Measurements from ENCODE around the gene TCHP. TPM values are rescaled to one million over a fixed set of nuclear protein-coding genes. Genes with fewer than 3 reads are reported as not detected.
"Not testable (repeated sequence)": the region's sequence is repeated elsewhere in the genome, so short reads cannot be mapped to it uniquely, and the experiment has no call there.

TCHP gene
- total RNA-seq, 2 donors from 2014 or later: 9.3 to 13.8 TPM

- intact Hi-C loops (cut with DNase I): no loop called here
- no peak for DNase-seq (ENCODE audit: low spot score)
These were observed 3.0 kb upstream of the TCHP start for GRCh38 chr12:109897029-109897428.

GRCh38 chr12:109899345-109899744 lies 729 bp upstream of the TCHP start:
- intact Hi-C loops (cut with DNase I); DNase-seq (ENCODE audit: low spot score): not testable (repeated sequence)

DNA sequence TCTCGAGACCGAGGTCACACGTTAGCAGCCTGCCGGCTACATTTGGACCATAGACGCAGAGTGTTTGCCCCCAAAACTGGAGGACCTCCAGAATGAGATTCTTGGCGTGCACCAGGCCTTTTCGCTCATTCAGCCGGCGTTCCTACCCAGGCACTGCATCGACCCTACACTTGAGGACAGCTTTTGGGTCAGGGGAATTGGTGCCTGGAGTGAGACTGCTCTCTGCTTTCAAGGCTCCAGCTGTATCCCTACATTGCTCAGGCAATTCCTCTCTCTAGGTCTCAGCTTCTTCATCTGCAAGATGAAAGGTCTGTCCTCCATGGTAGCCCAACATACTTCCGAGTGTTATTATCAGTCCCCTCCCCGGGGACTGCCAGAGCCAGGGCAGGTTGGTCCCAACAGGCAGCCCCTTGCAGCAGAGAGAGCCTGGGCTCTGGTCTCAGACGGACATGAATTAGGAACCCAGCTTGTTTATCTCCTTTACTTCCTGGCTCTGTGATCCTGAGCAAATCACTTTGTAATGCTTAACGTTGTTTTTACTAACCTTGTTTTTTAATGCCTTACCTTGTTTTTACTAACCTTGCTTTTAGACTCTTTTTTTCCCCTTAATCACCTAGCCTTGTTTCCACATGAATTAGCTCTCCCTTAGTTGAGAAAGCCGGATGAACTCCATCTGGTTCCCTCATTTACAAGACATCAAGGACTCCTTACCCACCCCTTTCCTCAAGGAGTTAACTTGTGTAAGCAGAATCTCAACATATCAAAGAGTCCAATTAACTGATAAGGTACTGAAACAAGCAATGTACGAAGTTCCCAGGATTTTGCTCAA lies 892 bp downstream of the TCHP start:
- intact Hi-C loops (cut with DNase I): no loop called here
- no peak for DNase-seq (ENCODE audit: low spot score)

GRCh38 chr12:109902891-109903418 lies 2.9 kb downstream of the TCHP start:
- no peak for DNase-seq (ENCODE audit: low spot score)
- intact Hi-C loops (cut with DNase I): no loop called here

DNA sequence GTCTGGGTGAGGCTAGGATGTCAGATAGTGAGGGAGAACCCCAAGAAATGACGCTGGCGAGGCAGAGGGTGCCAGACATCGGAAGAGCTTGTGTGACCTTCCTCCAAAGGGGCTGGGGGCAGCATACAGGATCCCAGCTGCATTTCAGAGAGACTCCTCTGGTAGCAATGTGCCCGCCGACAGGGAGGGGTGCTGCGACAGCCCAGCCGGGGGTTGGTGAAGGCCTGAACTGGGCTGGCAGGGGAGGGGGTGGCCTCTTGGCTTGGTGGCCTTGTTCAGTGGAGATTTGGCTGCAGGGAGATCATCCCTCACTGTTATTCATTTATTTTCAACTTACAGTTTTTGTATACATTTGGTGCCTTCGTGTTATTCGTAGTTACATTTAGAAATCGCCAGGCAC lies 5.2 kb downstream of the TCHP start:
- intact Hi-C loops (cut with DNase I): no loop called here

GRCh38 chr12:109910254-109910968 lies 10.3 kb downstream of the TCHP start:
- intact Hi-C loops (cut with DNase I): no loop called here
- DNase-seq (ENCODE audit: low spot score): no peak

More for the DNA sequence above, 5.2 kb downstream of the TCHP start:
- DNase-seq (ENCODE audit: low spot score): no peak

DNA sequence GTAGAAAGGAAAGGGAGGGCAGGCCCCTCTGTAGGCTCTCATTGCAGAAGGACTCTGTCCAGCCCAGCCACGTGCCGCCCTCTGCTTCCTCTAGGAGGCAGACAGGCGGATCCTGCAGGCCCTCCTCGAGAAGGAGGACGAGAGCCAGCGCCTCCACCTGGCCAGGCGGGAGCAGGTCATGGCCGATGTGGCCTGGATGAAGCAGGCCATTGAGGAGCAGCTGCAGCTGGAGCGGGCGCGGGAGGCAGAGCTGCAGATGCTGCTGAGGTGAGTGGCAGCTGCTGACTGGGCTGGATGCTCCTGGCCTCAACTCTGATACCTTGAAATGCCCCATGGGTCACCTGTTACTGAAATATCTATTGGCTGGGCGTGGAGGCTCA lies 10.9 kb downstream of the TCHP start:
- DNase-seq (ENCODE audit: low spot score): no peak
- intact Hi-C loops (cut with DNase I): no loop called here

DNA sequence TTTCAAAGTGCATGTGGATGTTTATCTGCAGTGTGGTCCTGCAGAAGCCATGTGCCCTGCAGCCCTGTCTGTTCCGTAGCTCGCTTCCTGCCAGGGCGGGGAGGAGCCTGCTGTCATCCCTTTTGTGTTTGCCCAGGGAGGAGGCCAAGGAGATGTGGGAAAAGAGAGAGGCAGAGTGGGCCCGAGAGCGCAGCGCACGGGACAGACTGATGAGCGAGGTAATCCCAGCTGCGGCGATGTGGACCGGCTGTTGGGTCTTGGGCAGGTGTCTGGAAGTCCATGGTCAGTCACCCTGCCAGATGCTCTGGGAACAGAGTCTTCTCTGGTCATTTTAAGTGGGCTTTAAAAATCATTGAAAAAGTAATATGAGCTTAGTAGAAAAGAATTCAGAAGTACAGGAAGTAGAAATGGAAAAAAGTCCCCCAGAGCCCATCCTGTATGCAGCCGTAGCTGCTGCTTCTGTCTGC lies 12.8 kb downstream of the TCHP start:
- no peak for DNase-seq (ENCODE audit: low spot score)
- intact Hi-C loops (cut with DNase I): no loop called here

DNA sequence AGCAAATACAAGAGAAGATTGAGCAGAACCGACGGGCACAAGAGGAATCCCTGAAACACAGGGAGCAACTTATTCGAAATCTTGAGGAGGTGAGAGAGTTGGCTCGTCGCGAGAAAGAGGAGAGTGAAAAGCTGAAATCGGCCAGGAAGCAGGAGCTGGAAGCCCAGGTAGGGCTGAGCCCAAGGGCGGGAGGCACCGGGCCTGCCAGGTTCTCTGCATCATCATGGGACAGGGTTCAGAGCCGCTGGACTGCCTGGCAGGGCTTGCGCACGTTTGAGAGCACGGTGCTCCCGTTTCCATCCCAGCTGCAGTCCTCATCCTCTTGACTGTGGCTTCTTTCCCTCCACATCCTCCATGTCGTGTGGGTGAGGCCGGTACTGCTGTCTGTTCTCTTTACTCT lies 14.4 kb downstream of the TCHP start:
- intact Hi-C loops (cut with DNase I): no loop called here
- no peak for DNase-seq (ENCODE audit: low spot score)

GRCh38 chr12:109915171-109916040 lies 15.3 kb downstream of the TCHP start:
- DNase-seq (ENCODE audit: low spot score): peak; percentile 36
- intact Hi-C loops (cut with DNase I): no loop called here

DNA sequence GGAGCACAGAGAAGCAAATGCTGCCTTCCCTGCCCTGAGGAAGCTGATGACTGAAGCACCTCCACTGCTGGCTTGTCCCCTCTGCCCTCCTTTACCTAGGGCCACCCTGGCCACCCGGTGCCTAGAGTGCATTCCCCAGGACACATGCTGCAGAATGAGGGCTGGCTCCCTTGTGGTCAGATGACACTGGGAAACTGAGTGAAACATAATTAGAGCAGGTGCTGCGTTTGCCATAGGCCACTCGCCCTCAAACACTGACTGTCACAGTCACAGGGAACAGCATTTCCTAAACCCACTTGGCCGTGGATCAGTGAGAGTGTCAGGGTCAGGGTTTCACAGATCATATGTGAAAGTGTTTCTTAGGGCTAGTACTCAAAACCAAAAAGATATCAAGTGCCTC lies 16.0 kb downstream of the TCHP start:
- intact Hi-C loops (cut with DNase I): no loop called here
- DNase-seq (ENCODE audit: low spot score): peak; percentile 45

DNA sequence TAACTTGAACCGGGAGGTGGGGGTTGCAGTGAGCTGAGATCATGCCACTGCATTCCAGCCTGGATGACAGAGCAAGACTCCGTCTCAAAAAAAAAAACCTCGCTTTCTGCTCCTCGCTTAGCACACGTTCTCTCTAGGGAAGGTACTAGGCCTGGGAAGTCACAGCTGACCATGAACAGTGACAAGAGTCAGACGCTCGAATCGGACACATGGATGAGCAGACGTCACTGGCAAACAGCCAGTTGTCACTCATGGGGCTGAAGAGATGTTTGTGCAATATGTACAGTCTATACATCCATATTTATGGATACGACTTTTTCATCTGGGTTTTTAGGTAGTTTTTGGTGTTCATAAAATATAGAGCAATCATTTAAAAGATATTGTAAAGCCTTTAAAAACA lies 19.4 kb downstream of the TCHP start:
- intact Hi-C loops (cut with DNase I): no loop called here

GRCh38 chr12:109920261-109920780 lies 20.2 kb downstream of the TCHP start:
- intact Hi-C loops (cut with DNase I): loop anchor here in 1 of 2 donors (5.0 kb wide), 1 partner anchor 947 kb away; no protein-coding TSS in a partner anchor
- DNase-seq (ENCODE audit: low spot score): peak; percentile 48

More for the DNA sequence above, 19.4 kb downstream of the TCHP start:
- DNase-seq (ENCODE audit: low spot score): no peak

GRCh38 chr12:109921982-109922381 lies 21.9 kb downstream of the TCHP start:
- intact Hi-C loops (cut with DNase I): loop anchor here in 1 of 2 donors (5.0 kb wide), 1 partner anchor 945 kb away; no protein-coding TSS in a partner anchor
- peak; percentile 75 for DNase-seq (ENCODE audit: low spot score)

GRCh38 chr12:109923038-109923437 lies 23.0 kb downstream of the TCHP start:
- DNase-seq (ENCODE audit: low spot score): peak; percentile 75
- intact Hi-C loops (cut with DNase I): loop anchor here in 1 of 2 donors (5.0 kb wide), 1 partner anchor 944 kb away; no protein-coding TSS in a partner anchor

DNA sequence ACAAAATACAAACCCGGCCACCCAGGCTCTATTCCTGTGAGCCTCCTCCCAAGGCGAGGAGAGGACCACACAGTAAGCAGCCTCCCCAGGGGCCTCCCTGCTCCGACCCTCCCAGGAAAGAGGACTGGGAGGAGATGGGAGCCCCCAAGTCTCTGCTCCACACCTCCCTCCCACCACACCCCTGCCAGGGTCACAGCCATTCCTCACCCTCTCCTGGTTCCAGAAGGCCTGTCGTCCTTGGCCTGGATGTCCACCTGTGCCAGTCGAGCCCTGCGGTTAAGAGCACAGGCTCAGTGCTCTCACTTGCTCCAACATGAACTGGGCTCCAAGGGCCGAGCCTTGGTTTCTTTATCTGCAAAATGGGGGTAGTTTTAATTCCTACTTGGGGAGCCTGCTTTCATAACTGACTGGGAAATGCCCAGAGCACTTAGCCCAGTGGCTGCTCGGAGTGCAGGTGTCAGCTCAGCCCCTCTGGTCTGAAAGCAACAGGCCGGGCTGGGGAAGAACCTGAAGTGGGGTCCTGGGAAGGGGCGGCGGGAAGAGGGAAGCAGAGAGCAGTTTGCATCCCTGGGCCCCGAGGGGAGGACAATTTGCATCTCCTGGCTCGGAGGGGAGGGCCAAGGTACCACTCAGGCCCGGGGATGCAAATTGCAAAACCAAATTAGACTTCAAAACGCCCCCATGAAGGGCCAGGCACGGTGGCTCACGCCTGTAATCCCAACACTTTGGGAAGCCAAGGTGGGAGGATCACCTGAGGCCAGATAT lies 23.6 kb downstream of the TCHP start:
- intact Hi-C loops (cut with DNase I): loop anchor here in 1 of 2 donors (5.0 kb wide), 1 partner anchor 944 kb away; no protein-coding TSS in a partner anchor
- DNase-seq (ENCODE audit: low spot score): peak; percentile 63

DNA sequence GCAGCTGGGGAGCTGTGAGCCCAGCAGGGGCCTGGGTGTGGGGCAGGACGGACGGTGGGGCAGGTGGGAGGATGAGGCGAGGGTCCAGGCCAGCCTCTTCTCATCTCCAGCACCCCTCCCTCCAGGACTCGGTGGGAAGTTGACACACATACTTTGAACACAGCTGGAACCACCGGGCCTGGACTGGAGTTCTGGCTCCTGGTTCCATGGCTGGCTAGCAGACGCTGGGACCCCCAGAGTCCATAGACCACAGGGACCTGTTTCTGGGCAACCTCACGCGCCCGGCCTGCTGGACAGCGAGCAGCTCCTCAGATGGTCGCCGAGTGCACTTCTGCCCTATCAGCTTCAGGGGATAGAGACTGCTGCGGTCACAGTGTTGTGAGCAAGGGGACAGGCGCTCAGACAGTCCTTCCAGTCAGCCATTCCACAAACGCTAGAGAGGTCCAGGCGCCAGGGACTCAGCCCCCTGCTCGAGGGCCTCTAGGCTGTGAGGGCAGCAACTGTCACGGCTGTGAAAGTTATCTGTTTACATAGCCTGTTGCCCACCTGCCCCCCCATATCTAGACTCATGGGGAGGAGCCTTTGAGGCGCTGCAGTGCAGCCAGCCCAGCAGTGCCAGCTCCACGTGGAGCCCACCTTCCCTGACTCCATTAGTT lies 25.2 kb downstream of the TCHP start:
- peak; percentile 77 for DNase-seq (ENCODE audit: low spot score)
- intact Hi-C loops (cut with DNase I): no loop called here

GRCh38 chr12:109926016-109926415 lies 25.9 kb downstream of the TCHP start:
- intact Hi-C loops (cut with DNase I): no loop called here
- peak; percentile 58 for DNase-seq (ENCODE audit: low spot score)
